Thyroid gland (tissue), 4 donors: ENCODE data around the gene FBRSL1. TPM values are rescaled to one million over a fixed set of nuclear protein-coding genes. Genes with fewer than 3 reads are reported as not detected.

ENCODE experiments used
- DNase-seq, 2 donors: peaks; one replicate each; pipeline ENCODE4 v3.0.0-alpha.2; 2019
- H3K27ac ChIP-seq, 3 donors: fragments of 200-600 bp; sonication (generic); 1 replicate in 2 of 3; 2 replicates in 1 of 3; pipeline ENCODE4 v1.5.1; 2016 to 2019; ENCODE audit warnings: mild to moderate bottlenecking in 1 of 3, moderate library complexity in 1 of 3
- H3K27me3 ChIP-seq: fragments of 200-600 bp; sonication (generic); one replicate; pipeline ENCODE4 v1.5.1; 2019
- H3K36me3 ChIP-seq, 2 donors: fragments of 200-600 bp; sonication (generic); one replicate each; pipeline ENCODE4 v1.5.1; 2016 to 2019
- H3K4me1 ChIP-seq, 2 donors: fragments of 200-600 bp; sonication (generic); one replicate each; pipeline ENCODE4 v1.5.1; 2017 to 2019
- H3K4me3 ChIP-seq, 3 donors: fragments of 200-600 bp; sonication (generic); replicated peaks in 1 of 3; 1 replicate in 2 of 3; 2 replicates in 1 of 3; pipeline ENCODE4 v1.5.1; 2016; ENCODE audit warnings: mild to moderate bottlenecking in 1 of 3
- H3K9me3 ChIP-seq: fragments of 200-600 bp; sonication (generic); one replicate; pipeline ENCODE4 v1.5.1; 2017
- CTCF ChIP-seq, 6 experiments: fragments of 200-600 bp in 3 of 6; fragments of 450-650 bp in 3 of 6; sonication (generic) in 3 of 6; IDR thresholded peaks; one replicate each; pipeline ENCODE4 v1.5.1; 2016 to 2019; ENCODE audit warnings: antibody characterized with exemption in 6 of 6, mild to moderate bottlenecking in 2 of 6, inconsistent platforms in 1 of 6, moderate library complexity in 1 of 6
- POLR2A ChIP-seq, 2 donors: fragments of 450-650 bp; IDR thresholded peaks; one replicate each; pipeline ENCODE4 v1.6.1; 2017; ENCODE audit warnings: antibody characterized with exemption in 2 of 2, mild to moderate bottlenecking in 2 of 2, moderate library complexity in 1 of 2
- WGBS, 2 donors: methylation state at CpG; one replicate each; pipeline ENCODE4 v1.1.5; 2017; 5-methylcytosine and 5-hydroxymethylcytosine counted together
- intact Hi-C: fragments of 100-400 bp; cut with DNase I; formaldehyde crosslinking; loops from one replicate; pipeline ENCODE4 v1.15.1; 2023
- total RNA-seq, 4 donors: library from RNA; depleted of rRNA; stranded (reverse); fragments of >200 nt; gene quantifications; one replicate each; pipeline ENCODE4 v1.2.3, GENCODE V29; 2016

FBRSL1 gene
- total RNA-seq, 4 donors from 2014 or later: 9.2 to 19.7 (median 12.0) TPM

GRCh38 chr12:132454193-132454932 is 35.6 kb upstream of the FBRSL1 start:
- WGBS, 2 donors: 74 to 77% methylated on average over 12 to 13 of the region's 13 CpGs
- H3K4me3 ChIP-seq: no peak overlapping the region
- H3K9me3 ChIP-seq: no peaks in the 10 kb centered on the region
- H3K4me1 ChIP-seq: no peaks in the 10 kb centered on the region
- H3K27me3 ChIP-seq: no peaks in the 10 kb centered on the region
- TF ChIP-seq CTCF (IDR thresholded peaks at IDR 0.05) (no peak), POLR2A (IDR thresholded peaks at IDR 0.05) (no peak)
- H3K36me3 ChIP-seq: no peaks in the 10 kb centered on the region
- no peak for DNase-seq
- H3K27ac ChIP-seq: no peak overlapping the region
- intact Hi-C loops: no loop called here

GRCh38 chr12:132454933-132455418 is 35.0 kb upstream of the FBRSL1 start:
- TF ChIP-seq CTCF (IDR thresholded peaks at IDR 0.05) (no peak), POLR2A (IDR thresholded peaks at IDR 0.05) (no peak)
- Histone ChIP-seq H3K4me1 (no peaks in the 10 kb centered on the region), H3K4me3 (no peak overlapping the region), H3K36me3 (no peaks in the 10 kb centered on the region), H3K9me3 (no peaks in the 10 kb centered on the region), H3K27me3 (no peaks in the 10 kb centered on the region), H3K27ac (no peak overlapping the region)
- intact Hi-C loops: no loop called here
- 52 to 61% methylated on average over 7 to 8 of the region's 10 CpGs for WGBS, 2 donors
- DNase-seq: no peak

- no peak overlapping the region for H3K27ac ChIP-seq
- intact Hi-C loops: no loop called here
- no peaks in the 10 kb centered on the region for H3K27me3 ChIP-seq
- H3K4me3 ChIP-seq: no peak overlapping the region
- no peak for DNase-seq
- H3K4me1 ChIP-seq: no peaks in the 10 kb centered on the region
- TF ChIP-seq POLR2A (IDR thresholded peaks at IDR 0.05): no peak
- no peak for TF ChIP-seq CTCF (IDR thresholded peaks at IDR 0.05)
- no peaks in the 10 kb centered on the region for H3K9me3 ChIP-seq
- WGBS, 2 donors: 89 to 96% methylated on average over 15 of the region's 15 CpGs
- H3K36me3 ChIP-seq: no peaks in the 10 kb centered on the region
Observed at GRCh38 chr12:132455565-132455964, 34.4 kb upstream of the FBRSL1 start.

- WGBS, 2 donors: 79 to 85% methylated on average over 21 of the region's 28 CpGs
- Histone ChIP-seq H3K4me3 (no peak overlapping the region), H3K27me3 (no peaks in the 10 kb centered on the region), H3K36me3 (no peaks in the 10 kb centered on the region), H3K27ac (no peak overlapping the region), H3K9me3 (no peaks in the 10 kb centered on the region), H3K4me1 (no peaks in the 10 kb centered on the region)
- no peak for TF ChIP-seq CTCF (IDR thresholded peaks at IDR 0.05)
- no peak for TF ChIP-seq POLR2A (IDR thresholded peaks at IDR 0.05)
- no peak for DNase-seq
- intact Hi-C loops: no loop called here
Observed at GRCh38 chr12:132456186-132456943, 33.6 kb upstream of the FBRSL1 start.
